ENCODE measurements around the gene ASB2. TPM values are rescaled to one million over a fixed set of nuclear protein-coding genes. Genes with fewer than 3 reads are reported as not detected.

Gene ASB2
- total RNA-seq, 1 donor from 2014 or later = 0.26 TPM

DNA sequence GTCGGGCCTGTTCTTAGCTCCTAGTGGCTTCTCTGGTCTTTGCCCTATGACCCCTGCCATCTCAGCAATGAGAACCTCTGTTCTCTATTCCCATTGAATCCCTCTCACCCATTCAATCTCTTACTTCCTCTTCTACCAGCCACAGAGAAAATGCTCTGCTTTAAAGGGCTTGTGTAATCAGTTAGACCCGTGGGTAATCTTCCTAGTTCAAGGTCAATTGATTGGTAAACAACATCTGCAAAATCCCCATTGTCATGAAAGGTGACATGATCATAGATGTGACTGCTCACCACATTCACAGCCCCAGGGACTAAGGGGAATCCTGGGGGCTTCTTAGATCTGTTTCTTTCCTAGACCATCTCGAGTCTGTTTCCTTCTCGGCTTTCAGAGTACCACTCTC is 13.6 kb upstream of the ASB2 start:
- FAIRE-seq = no peak
- Histone ChIP-seq H3K27me3 (ENCODE audit: control insufficient read depth, insufficient read depth, low read length) (peaks cover 2% of the 10 kb centered on the region), H3K4me3 (ENCODE audit: low read depth, low read length) (no peak overlapping the region), H3K36me3 (ENCODE audit: control insufficient read depth, insufficient read depth, low read length) (no peaks in the 10 kb centered on the region)
- no peak for DNase-seq (ENCODE audit: low read depth)
- no peak for TF ChIP-seq CTCF (IDR thresholded peaks at IDR 0.05; ENCODE audit: insufficient read depth, low read length, severe bottlenecking)

DNA sequence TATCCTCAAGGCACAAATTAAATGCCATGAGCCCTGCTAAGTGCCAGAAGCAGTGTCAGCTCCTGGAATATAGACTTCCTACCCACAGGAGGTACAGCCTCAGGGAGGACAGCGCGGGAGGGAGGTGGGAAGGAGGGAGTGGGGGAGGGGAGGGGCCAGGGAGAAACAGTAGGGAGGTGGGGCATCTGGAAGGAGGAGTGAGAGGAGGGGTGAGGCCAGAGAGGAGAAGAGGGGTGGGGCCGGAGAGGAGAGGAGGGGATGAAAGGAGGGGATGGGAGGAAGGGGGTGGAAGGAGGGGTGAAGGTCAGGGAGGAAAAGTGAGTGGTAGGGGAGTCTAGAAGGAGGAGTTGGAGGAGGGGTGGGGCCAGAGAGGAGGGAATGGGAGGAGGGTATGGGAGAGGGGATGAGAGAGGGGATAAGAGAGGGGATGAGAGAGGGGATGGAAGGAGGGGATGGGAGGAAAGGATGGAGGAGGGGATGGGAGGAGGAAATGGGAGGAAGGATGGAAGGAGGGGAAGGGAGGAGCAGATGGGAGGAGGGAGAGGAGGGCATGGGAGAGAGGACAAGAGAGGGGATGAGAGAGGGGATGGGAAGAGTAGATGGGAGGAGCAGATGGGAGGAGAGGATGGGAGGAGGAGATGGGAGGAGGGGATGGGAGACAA is 11.6 kb upstream of the ASB2 start:
- H3K4me3 ChIP-seq (ENCODE audit: low read depth, low read length) = no peak overlapping the region
- no peak for FAIRE-seq

DNA sequence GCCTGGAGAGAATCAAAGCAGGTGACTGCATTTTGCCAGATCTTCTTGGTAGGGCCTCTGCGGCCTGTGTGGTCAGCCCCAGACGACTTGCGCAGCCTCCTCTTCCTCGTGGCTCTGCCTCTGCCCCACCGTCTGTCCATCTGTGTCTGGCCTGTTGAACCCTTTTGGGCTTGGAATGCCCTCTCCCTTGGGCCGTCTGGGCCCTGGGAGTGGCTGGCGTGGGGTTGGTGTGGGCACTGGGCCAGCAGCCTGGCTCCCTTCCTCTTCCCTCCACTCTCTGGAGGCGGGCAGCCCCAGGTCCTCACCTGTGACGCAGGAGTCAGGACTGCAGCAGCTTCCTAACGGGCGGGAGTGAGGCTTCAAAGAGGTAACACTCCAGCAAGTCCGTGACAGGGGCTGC is 11.0 kb upstream of the ASB2 start:
- FAIRE-seq (no peak), DNase-seq (ENCODE audit: low read depth) (peak; percentile 18)
- Histone ChIP-seq H3K27me3 (ENCODE audit: control insufficient read depth, insufficient read depth, low read length) (no peaks in the 10 kb centered on the region), H3K4me3 (ENCODE audit: low read depth, low read length) (no peak overlapping the region), H3K36me3 (ENCODE audit: control insufficient read depth, insufficient read depth, low read length) (no peaks in the 10 kb centered on the region)
- no peak for TF ChIP-seq CTCF (IDR thresholded peaks at IDR 0.05; ENCODE audit: insufficient read depth, low read length, severe bottlenecking)

More for the DNA sequence above, 11.6 kb upstream of the ASB2 start:
- no peak for TF ChIP-seq CTCF (IDR thresholded peaks at IDR 0.05; ENCODE audit: insufficient read depth, low read length, severe bottlenecking)
- H3K36me3 ChIP-seq (ENCODE audit: control insufficient read depth, insufficient read depth, low read length) = no peaks in the 10 kb centered on the region
- no peak for DNase-seq (ENCODE audit: low read depth)
- H3K27me3 ChIP-seq (ENCODE audit: control insufficient read depth, insufficient read depth, low read length) = no peaks in the 10 kb centered on the region

DNA sequence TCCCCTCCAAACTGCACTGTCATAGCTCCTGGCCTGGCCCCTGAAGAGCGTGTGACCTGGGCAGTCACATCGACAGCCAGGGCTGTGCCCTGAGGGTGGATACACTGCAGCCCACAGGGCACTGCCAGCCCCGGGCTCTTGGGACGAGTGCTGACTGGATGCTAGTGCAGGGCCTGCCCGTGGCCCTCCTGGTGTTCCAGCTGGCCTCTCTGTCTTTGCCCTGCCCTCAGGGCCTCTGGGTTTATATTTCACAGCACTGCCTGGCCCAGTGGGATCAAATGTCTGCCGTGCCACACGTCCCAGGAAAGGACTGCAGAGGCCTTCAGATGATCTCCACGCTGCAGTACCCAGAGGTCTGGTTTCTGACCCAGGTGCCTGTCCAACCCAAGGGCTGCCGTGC is 10.6 kb upstream of the ASB2 start:
- no peaks in the 10 kb centered on the region for H3K36me3 ChIP-seq (ENCODE audit: control insufficient read depth, insufficient read depth, low read length)
- no peak for FAIRE-seq
- no peak for TF ChIP-seq CTCF (IDR thresholded peaks at IDR 0.05; ENCODE audit: insufficient read depth, low read length, severe bottlenecking)
- DNase-seq (ENCODE audit: low read depth) = no peak
- no peak overlapping the region for H3K4me3 ChIP-seq (ENCODE audit: low read depth, low read length)
- no peaks in the 10 kb centered on the region for H3K27me3 ChIP-seq (ENCODE audit: control insufficient read depth, insufficient read depth, low read length)

DNA sequence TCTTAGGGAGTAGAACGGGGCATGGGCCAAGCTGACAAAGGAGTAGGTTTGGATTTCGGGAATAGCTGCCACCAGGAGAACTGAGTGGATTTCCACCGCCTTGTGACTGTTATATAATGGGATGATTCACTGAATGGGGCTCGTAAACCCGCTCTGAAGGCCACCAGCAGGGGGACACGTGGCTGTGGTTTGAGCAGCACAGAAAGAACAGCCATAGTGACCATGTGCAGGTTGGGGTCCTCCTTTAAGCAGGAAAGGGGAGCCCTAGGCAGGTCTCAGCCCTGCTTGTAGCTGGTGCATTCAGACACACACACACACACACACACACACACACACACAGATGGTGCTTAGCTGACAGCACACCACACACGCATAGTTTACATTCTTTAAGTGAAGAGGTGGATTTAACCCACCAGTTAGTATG is 8.6 kb upstream of the ASB2 start:
- H3K4me3 ChIP-seq (ENCODE audit: low read depth, low read length) = no peak overlapping the region
- no peaks in the 10 kb centered on the region for H3K36me3 ChIP-seq (ENCODE audit: control insufficient read depth, insufficient read depth, low read length)
- H3K27me3 ChIP-seq (ENCODE audit: control insufficient read depth, insufficient read depth, low read length) = no peaks in the 10 kb centered on the region
- TF ChIP-seq CTCF (IDR thresholded peaks at IDR 0.05; ENCODE audit: insufficient read depth, low read length, severe bottlenecking) = peak; percentile 44
- DNase-seq (ENCODE audit: low read depth) (peak; percentile 14), FAIRE-seq (no peak)

DNA sequence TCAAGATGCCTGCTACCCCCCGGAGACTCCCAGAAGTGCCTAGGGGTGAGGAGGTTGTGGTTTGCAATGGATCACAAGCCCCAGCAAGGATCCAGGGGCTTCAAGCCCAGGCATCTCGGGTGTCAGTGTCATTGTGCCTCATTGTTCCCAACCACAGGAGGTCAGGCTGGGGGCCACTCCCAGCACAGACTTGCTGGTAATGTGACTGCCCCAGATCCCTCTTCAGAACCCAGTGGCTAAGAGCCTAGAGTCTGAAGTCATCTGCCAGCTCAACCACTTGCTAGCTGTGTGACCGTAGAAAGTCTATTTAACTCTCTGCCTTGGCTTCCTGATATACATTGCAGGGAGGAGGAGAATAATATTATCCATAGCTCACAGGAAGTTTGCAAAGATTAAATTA is 7.7 kb upstream of the ASB2 start:
- H3K27me3 ChIP-seq (ENCODE audit: control insufficient read depth, insufficient read depth, low read length) = no peaks in the 10 kb centered on the region
- no peak overlapping the region for H3K4me3 ChIP-seq (ENCODE audit: low read depth, low read length)
- FAIRE-seq (no peak), DNase-seq (ENCODE audit: low read depth) (peak; percentile 31)
- TF ChIP-seq CTCF (IDR thresholded peaks at IDR 0.05; ENCODE audit: insufficient read depth, low read length, severe bottlenecking) = no peak
- no peaks in the 10 kb centered on the region for H3K36me3 ChIP-seq (ENCODE audit: control insufficient read depth, insufficient read depth, low read length)
